ENCODE data around the gene SPATA6. TPM values are rescaled to one million over a fixed set of nuclear protein-coding genes. Genes with fewer than 3 reads are reported as not detected.

The SPATA6 gene
- total RNA-seq, 1 donor from 2014 or later: 4.2 TPM

DNA sequence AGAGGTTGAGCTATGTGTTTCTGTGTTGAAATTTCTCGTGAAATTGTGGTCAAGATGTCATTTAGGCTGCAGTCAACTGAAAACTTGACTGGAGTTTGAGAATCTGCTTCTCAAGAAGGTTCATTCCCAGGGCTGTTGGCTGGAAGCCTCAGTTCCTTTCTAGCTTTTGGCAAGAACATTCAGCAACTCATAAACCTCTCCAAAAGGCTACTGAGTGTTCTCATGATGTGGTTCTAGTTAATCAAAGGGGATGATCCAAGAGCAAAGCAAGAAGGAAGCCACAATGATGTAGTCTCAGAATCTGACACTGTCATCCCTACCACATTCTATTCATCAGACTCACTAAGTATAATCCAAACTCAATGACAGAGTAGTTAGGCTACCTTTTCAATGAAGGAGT lies 66.6 kb downstream of the SPATA6 start:
- no peaks in the 10 kb centered on the region for H3K27me3 ChIP-seq
- peaks cover 0 to 8% of the 10 kb centered on the region in 2 donors for H3K36me3 ChIP-seq
- intact Hi-C loops (cut with DNase I): no loop called here
- no peak overlapping the region for H3K27ac ChIP-seq
- no peak for DNase-seq (ENCODE audit: low spot score in 2 of 2)
- no peaks in the 10 kb centered on the region for H3K4me1 ChIP-seq
- TF ChIP-seq, protein P1, sequence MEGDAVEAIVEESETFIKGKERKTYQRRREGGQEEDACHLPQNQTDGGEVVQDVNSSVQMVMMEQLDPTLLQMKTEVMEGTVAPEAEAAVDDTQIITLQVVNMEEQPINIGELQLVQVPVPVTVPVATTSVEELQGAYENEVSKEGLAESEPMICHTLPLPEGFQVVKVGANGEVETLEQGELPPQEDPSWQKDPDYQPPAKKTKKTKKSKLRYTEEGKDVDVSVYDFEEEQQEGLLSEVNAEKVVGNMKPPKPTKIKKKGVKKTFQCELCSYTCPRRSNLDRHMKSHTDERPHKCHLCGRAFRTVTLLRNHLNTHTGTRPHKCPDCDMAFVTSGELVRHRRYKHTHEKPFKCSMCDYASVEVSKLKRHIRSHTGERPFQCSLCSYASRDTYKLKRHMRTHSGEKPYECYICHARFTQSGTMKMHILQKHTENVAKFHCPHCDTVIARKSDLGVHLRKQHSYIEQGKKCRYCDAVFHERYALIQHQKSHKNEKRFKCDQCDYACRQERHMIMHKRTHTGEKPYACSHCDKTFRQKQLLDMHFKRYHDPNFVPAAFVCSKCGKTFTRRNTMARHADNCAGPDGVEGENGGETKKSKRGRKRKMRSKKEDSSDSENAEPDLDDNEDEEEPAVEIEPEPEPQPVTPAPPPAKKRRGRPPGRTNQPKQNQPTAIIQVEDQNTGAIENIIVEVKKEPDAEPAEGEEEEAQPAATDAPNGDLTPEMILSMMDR (IDR thresholded peaks at IDR 0.05): no peak
- no peak overlapping the region for H3K4me3 ChIP-seq
- no peaks in the 10 kb centered on the region for H3K9me3 ChIP-seq

DNA sequence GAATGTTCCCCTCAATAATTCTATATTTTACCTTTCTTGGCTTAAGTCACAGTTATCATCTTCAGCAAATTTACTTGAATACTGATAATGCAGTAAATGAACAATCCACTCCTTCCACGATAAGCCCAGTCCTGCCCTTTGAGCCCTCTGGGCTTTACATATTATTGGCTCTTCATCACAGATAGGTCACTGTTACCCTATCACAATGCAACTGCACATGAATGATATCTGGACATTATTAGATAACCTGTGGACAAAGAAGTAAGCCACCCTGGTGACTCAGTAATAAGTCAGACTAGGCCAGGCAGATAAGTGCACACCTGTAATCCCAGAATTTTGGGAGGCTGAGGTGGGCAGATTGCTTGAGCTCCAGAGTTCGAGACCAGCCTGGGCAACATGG lies 69.4 kb downstream of the SPATA6 start:
- no peaks in the 10 kb centered on the region for H3K4me1 ChIP-seq
- peaks cover 0 to 4% of the 10 kb centered on the region in 2 donors for H3K36me3 ChIP-seq
- H3K4me3 ChIP-seq: no peak overlapping the region
- no peaks in the 10 kb centered on the region for H3K27me3 ChIP-seq
- intact Hi-C loops (cut with DNase I): no loop called here
- no peaks in the 10 kb centered on the region for H3K9me3 ChIP-seq
- TF ChIP-seq, protein P1 (IDR thresholded peaks at IDR 0.05): no peak
- DNase-seq (ENCODE audit: low spot score in 2 of 2): no peak
- H3K27ac ChIP-seq: no peak overlapping the region

DNA sequence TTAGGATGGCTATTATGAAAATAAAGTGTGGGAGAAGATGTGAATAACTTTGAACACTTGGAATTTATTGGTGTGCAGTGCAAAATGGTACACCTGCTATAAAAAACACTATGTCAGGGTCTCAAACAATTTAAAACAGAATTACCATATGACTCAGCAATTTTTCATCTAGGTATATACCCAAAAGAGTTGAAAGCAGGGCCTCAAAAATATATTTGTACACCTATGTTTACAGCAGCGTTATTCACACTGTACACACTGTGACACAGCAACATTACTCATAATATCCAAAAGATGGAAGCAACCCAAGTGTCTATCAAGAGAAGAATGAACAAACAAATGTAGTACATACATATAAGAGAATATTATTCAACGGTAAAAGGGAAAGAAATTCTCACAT lies 75.8 kb downstream of the SPATA6 start:
- H3K27me3 ChIP-seq: no peaks in the 10 kb centered on the region
- intact Hi-C loops (cut with DNase I): no loop called here
- no peak overlapping the region for H3K27ac ChIP-seq
- H3K4me1 ChIP-seq: no peaks in the 10 kb centered on the region
- H3K36me3 ChIP-seq: peaks cover 0 to 11% of the 10 kb centered on the region in 2 donors
- DNase-seq (ENCODE audit: low spot score in 2 of 2): no peak
- TF ChIP-seq, protein P1 (IDR thresholded peaks at IDR 0.05): no peak
- no peaks in the 10 kb centered on the region for H3K9me3 ChIP-seq
- no peak overlapping the region for H3K4me3 ChIP-seq

DNA sequence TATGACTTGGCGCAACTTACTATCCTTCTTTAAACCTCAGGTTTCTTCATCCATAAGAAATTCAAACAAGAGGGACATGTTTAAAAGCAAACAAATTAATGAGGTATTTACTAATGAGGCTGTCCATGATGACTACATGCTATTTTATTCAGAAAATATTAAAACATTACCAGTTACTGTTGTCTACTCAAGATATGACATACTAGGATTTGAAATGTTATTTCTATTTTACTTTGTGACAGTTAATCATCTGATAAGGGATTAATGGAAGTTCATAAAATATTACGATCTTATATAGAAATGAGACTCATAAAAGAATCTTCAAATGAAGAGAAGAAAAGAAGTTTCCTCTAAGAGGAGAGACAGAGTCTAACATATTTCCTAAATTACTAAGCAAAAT lies 80.1 kb downstream of the SPATA6 start:
- intact Hi-C loops (cut with DNase I): no loop called here
- Histone ChIP-seq H3K27me3 (no peaks in the 10 kb centered on the region), H3K27ac (no peak overlapping the region), H3K4me1 (no peaks in the 10 kb centered on the region), H3K36me3 (peaks cover 0 to 4% of the 10 kb centered on the region in 2 donors), H3K4me3 (no peak overlapping the region), H3K9me3 (no peaks in the 10 kb centered on the region)
- TF ChIP-seq, protein P1 (IDR thresholded peaks at IDR 0.05): no peak
- no peak for DNase-seq (ENCODE audit: low spot score in 2 of 2)

DNA sequence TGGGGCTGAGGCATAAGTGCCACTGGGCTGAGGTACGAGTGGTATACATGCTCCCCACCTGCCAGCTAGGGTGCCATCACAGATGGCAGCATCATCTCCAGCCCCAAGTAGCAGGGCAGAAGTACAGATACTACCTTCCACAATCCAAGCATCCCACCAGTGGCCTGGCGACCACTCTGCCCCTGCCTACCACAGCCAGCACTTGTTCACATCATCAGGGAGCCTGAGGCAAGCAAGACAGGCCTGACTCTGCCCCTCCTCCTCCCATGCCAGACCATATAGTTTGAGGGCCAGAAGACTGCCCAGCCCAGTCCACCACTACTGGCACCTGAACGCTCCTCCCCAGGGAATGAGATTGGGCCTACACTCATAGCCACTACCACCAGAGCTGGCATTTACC lies 84.6 kb downstream of the SPATA6 start:
- H3K27ac ChIP-seq: no peak overlapping the region
- H3K9me3 ChIP-seq: no peaks in the 10 kb centered on the region
- no peak for DNase-seq (ENCODE audit: low spot score in 2 of 2)
- H3K4me3 ChIP-seq: no peak overlapping the region
- H3K36me3 ChIP-seq: peaks cover 0 to 2% of the 10 kb centered on the region in 2 donors
- H3K27me3 ChIP-seq: no peaks in the 10 kb centered on the region
- no peaks in the 10 kb centered on the region for H3K4me1 ChIP-seq
- TF ChIP-seq, protein P1 (IDR thresholded peaks at IDR 0.05): no peak
- intact Hi-C loops (cut with DNase I): no loop called here

DNA sequence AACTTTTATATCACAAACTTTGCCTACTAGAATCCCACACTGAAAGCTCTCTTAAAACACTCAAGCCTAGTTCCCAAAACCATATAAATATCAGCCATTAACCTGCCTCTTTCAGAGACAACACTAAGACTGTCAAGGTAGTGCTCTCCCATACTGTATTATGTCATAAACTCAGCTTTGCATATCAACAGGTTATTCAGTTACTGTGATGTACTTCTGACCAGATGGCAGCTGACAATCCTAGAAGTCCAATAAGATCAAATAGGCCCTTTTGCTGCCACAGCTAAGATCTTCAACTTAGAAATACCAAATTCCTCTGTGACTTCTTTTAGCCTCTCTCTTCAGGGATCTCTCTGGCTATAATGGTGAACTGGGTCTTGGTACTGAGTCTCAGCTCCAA lies 97.2 kb downstream of the SPATA6 start:
- H3K4me3 ChIP-seq: no peak overlapping the region
- H3K9me3 ChIP-seq: peaks cover 5 to 20% of the 10 kb centered on the region in 2 donors
- peaks cover 3 to 46% of the 10 kb centered on the region in 2 donors for H3K36me3 ChIP-seq
- intact Hi-C loops (cut with DNase I): no loop called here
- no peaks in the 10 kb centered on the region for H3K4me1 ChIP-seq
- no peak overlapping the region for H3K27ac ChIP-seq
- DNase-seq (ENCODE audit: low spot score in 2 of 2): no peak
- H3K27me3 ChIP-seq: no peaks in the 10 kb centered on the region
- TF ChIP-seq, protein P1 (IDR thresholded peaks at IDR 0.05): no peak

All from ascending aorta (tissue), 2 donors.